HepG2 (cell line): ENCODE results near the gene TDP2. TPM values are rescaled to one million over a fixed set of nuclear protein-coding genes. Genes with fewer than 3 reads are reported as not detected.

Source experiments
- AHDC1 ChIP-seq: sonication (generic); formaldehyde crosslinking; IDR thresholded peaks from 2 replicates; pipeline ENCODE4 v1.5.1; 2020; ENCODE audit warnings: mild to moderate bottlenecking, missing genetic modification reagents, borderline replicate concordance
- BHLHE40 ChIP-seq: IDR thresholded peaks from 2 replicates; pipeline ENCODE4 v1.6.1; 2011; ENCODE audit warnings: low read length, improper control_type of control experiment
- CENPT ChIP-seq: sonication (generic); formaldehyde crosslinking; IDR thresholded peaks from 2 replicates; pipeline ENCODE4 v1.8.0; 2022; ENCODE audit warnings: low read depth, mild to moderate bottlenecking, moderate library complexity, missing genetic modification reagents
- EZH2 ChIP-seq: conservative IDR thresholded peaks from 2 replicates; pipeline ENCODE4 v1.6.1; 2012; ENCODE audit warnings: mild to moderate bottlenecking, low read depth, low read length, moderate library complexity
- HNF4A ChIP-seq: sonication (generic); formaldehyde crosslinking; IDR thresholded peaks from 2 replicates; pipeline ENCODE4 v1.4.0; 2020; ENCODE audit warnings: missing genetic modification reagents
- KAT8 ChIP-seq: IDR thresholded peaks from 2 replicates; pipeline ENCODE4 v1.6.1; 2016; ENCODE audit warnings: missing genetic modification reagents, missing compliant biosample characterization
- SAP130 ChIP-seq: IDR thresholded peaks from 2 replicates; pipeline ENCODE4 v1.6.1; 2016; ENCODE audit warnings: low read depth
- SNAPC5 ChIP-seq: sonication (generic); formaldehyde crosslinking; IDR thresholded peaks from 2 replicates; pipeline ENCODE4 v1.8.1; 2023; ENCODE audit warnings: mild to moderate bottlenecking, missing genetic modification reagents, borderline replicate concordance
- TEAD3 ChIP-seq: optimal IDR thresholded peaks from 2 replicates; pipeline ENCODE3; 2016; ENCODE audit warnings: borderline replicate concordance
- TEF ChIP-seq: sonication (generic); formaldehyde crosslinking; IDR thresholded peaks from 2 replicates; pipeline ENCODE4 v1.5.0; 2020; ENCODE audit warnings: missing genetic modification reagents
- ZNF34 ChIP-seq: sonication (generic); formaldehyde crosslinking; IDR thresholded peaks from 2 replicates; pipeline ENCODE4 v1.4.0; 2020; ENCODE audit warnings: mild to moderate bottlenecking, missing genetic modification reagents, borderline replicate concordance
- ZNF383 ChIP-seq: sonication (generic); formaldehyde crosslinking; IDR thresholded peaks from 2 replicates; pipeline ENCODE4 v1.4.0; 2020; ENCODE audit warnings: missing genetic modification reagents, mild to moderate bottlenecking, borderline replicate concordance
- ZNF503 ChIP-seq: sonication (generic); formaldehyde crosslinking; IDR thresholded peaks from 2 replicates; pipeline ENCODE4 v1.4.0; 2020; ENCODE audit warnings: missing genetic modification reagents
- ZNF543 ChIP-seq: sonication (generic); formaldehyde crosslinking; IDR thresholded peaks from 2 replicates; pipeline ENCODE4 v1.4.0; 2020; ENCODE audit warnings: mild to moderate bottlenecking, missing genetic modification reagents
- ZNF878 ChIP-seq: sonication (generic); formaldehyde crosslinking; IDR thresholded peaks from 2 replicates; pipeline ENCODE4 v1.8.1; 2023; ENCODE audit warnings: mild to moderate bottlenecking, missing genetic modification reagents, moderate library complexity
- ZSCAN29 ChIP-seq: sonication (generic); formaldehyde crosslinking; conservative IDR thresholded peaks from 2 replicates; pipeline ENCODE4 v1.4.0; 2020; ENCODE audit warnings: mild to moderate bottlenecking, missing genetic modification reagents
- polyA plus RNA-seq, 8 experiments: library from polyadenylated mRNA; depleted of rRNA in 3 of 8; stranded (reverse) in 7 of 8; unstranded in 1 of 8; fragments of >200 nt; fragmentation: Illumina TruSeq in 4 of 8; extraction: Trizol in 4 of 8; gene quantifications; 2 replicates each; pipeline versions ENCODE4 v1.2.1 to v1.2.3, GENCODE V29; 2011 to 2016; ENCODE audit warnings: low read depth in 4 of 8, missing spikeins in 1 of 8, mixed read lengths in 1 of 8; ENCODE audit not compliant: insufficient read depth in 1 of 8
- total RNA-seq, 5 experiments: library from RNA; depleted of rRNA; stranded (reverse); fragments of >200 nt; fragmentation: Illumina TruSeq; extraction: Trizol; gene quantifications; 2 replicates each; pipeline ENCODE4 v1.2.3, GENCODE V29; 2016; ENCODE audit warnings: low read depth in 1 of 5
- TF ChIP-seq, protein P1 (sequence below): sonication (generic); formaldehyde crosslinking; IDR thresholded peaks from 2 replicates; pipeline ENCODE4 v1.8.0; 2022; ENCODE audit warnings: missing genetic modification reagents, mild to moderate bottlenecking, inconsistent platforms, borderline replicate concordance
- TF ChIP-seq, protein P2 (sequence below): IDR thresholded peaks from 2 replicates; pipeline ENCODE4 v1.6.1; 2012; ENCODE audit warnings: inconsistent platforms

The TDP2 gene
- total and polyA plus RNA-seq, 2 of the 13 experiments (the other 11 are each of a cell fraction or from before 2014, with no cell fraction given), result 30.5 to 42.6 TPM

DNA sequence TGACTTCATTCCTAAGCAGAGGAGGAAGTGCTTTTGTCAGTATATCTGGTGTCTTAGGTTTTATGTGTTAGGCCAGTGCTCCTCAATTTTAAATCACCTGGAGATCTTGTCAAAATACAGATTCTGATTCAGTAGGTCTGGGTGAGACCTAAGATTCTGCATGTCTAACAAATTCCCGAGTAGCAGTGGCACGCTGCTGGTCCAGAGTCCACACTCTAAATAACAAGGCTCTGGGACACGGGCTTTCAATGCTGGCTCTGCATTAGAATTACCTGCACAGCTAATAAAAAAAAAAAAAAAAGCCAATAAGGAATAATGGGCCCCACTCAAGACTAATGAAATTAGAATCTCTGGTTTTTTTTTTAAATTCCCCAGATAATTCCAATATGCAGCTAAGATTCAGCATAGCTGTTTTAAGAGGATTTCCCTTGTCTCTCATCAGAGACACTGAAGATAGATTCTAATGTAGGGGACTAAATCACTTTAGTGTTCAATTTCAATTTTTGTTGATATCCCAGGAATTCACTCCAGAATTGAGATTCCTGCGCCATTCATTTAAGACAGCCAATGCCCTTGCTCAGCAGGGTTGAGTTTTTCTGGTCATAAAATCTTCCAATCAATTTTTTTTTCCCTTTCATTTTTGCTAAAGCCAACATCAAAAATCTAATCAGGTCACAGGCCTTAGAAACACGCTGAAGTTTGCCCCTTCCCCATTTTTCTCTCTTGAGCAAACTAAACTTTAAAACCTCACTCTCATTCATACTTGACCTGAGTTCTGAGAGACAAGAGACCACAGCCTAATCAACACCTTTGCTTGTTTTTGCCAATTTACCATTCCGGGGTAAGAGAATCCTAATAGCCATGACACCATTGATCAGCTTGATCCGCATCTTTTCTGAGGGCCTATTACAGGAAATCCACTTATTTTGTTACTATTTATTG is 2.4 kb downstream of the TDP2 start (continued):
- 0 out of 2 replicates have a peak, but pooled peaks have one; percentile 42 for TF ChIP-seq ZNF383 (CRISPR knock-in tag)
- no peak for TF ChIP-seq TEF (CRISPR knock-in tag)
- no peak for TF ChIP-seq SNAPC5 (CRISPR knock-in tag)
- no peak for TF ChIP-seq SAP130 (CRISPR knock-in tag)
- TF ChIP-seq, protein P1, sequence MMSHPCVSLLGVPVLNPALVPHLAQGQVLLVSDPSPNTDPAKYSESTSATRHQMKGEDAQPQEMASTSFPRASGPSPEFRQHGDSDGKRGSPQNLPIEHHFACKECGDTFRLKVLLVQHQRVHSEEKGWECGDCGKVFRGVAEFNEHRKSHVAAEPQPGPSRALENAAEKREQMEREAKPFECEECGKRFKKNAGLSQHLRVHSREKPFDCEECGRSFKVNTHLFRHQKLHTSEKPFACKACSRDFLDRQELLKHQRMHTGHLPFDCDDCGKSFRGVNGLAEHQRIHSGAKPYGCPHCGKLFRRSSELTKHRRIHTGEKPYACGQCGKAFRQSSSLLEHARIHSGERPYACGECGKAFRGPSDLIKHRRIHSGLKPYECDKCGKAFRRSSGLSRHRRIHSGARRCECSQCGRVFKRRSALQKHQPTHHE, result no peak
- peak; percentile 38 for TF ChIP-seq TEAD3
- TF ChIP-seq ZNF34 (CRISPR knock-in tag), result 0 out of 2 replicates have a peak, but pooled peaks have one; percentile 54
- TF ChIP-seq ZNF543, result 0 out of 2 replicates have a peak, but pooled peaks have one; percentile 50
- 0 out of 2 replicates have a peak, but pooled peaks have one; percentile 20 for TF ChIP-seq ZNF503 (CRISPR knock-in tag)
- TF ChIP-seq ZNF878 (CRISPR knock-in tag), result 0 out of 2 replicates have a peak, but pooled peaks have one; percentile 58
- TF ChIP-seq ZSCAN29 (CRISPR knock-in tag), result peak; percentile 61; the same call in 1 of the 2 replicates
- TF ChIP-seq, protein P2, sequence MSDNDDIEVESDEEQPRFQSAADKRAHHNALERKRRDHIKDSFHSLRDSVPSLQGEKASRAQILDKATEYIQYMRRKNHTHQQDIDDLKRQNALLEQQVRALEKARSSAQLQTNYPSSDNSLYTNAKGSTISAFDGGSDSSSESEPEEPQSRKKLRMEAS, result 0 out of 2 replicates have a peak, but pooled peaks have one; percentile 37
- no peak for TF ChIP-seq EZH2
- no peak for TF ChIP-seq CENPT (CRISPR knock-in tag)
- peak; percentile 54; the same call in 1 of the 2 replicates for TF ChIP-seq BHLHE40
- TF ChIP-seq AHDC1 (CRISPR knock-in tag), result no peak
- no peak for TF ChIP-seq KAT8
- TF ChIP-seq HNF4A (CRISPR knock-in tag), result peak; percentile 73
